ENCODE measurements around the gene CYTH4.

DNA sequence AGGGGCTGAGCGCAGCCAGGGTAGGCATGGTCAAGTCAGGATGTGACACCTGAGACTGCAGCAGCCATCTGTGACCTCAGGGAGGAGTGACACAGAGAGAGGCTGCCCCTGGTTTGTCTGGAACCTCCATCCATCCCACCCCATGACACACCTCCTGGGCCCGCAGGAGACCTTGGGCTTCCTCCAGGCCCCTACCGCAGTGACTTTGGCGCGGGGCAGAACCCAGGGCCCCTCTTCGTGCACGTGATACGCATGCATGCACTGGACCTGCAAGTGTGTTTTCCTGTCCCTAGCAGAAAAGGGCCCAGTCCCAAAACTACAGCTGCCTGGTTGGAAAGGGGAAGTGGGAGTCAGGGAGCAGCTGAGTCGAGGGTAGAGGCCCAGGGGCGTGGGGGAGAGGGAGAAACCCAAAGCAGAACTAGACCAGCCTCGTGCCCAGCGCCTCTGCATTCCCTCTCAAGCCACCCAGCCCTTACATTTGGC lies 7.9 kb upstream of the CYTH4 start:
- no peak for TF ChIP-seq CTCF (IDR thresholded peaks at IDR 0.05)
- no peak for TF ChIP-seq POLR2A (IDR thresholded peaks at IDR 0.05; ENCODE audit: low read depth)
